ENCODE measurements around the gene CADPS. TPM values are rescaled to one million over a fixed set of nuclear protein-coding genes. Genes with fewer than 3 reads are reported as not detected.

Gene CADPS
- total and polyA plus RNA-seq, 2 donors = 2.3 to 4.4 TPM

DNA sequence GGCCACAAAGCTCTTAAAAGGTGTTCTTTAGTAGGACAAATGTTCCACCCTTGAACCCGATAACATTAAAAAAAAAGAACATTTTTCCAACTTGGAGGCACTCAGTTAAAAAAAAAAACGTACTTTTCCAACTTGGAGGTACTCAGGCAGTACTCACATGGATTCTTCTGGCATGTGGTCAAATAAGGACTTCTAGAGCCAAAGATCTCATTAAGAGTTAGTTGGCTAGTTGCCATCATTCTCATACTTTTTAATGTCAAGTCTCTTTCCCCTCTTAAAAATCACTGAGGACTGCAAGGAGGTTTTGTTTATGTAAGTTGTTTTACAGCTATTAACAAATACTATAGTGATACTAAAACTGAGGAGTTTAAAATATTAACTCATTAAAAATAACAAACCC lies 101.0 kb downstream of the CADPS start:
- Histone ChIP-seq H3K4me3 (ENCODE audit: low read length in 2 of 2) (no peak overlapping the region), H3K9me3 (ENCODE audit: control insufficient read depth in 2 of 2, insufficient read depth in 1 of 2, low read length in 1 of 2) (no peaks in the 10 kb centered on the region), H3K36me3 (ENCODE audit: control insufficient read depth in 2 of 2, insufficient read depth in 2 of 2, low read length in 1 of 2) (no peaks in the 10 kb centered on the region), H3K27me3 (ENCODE audit: control insufficient read depth in 2 of 2, insufficient read depth in 1 of 2, low read length in 1 of 2) (no peaks in the 10 kb centered on the region), H3K27ac (ENCODE audit: low read depth in 1 of 2, low read length in 1 of 2) (no peak overlapping the region), H3K4me1 (ENCODE audit: control insufficient read depth in 2 of 2, insufficient read depth in 2 of 2, low read length in 2 of 2) (no peaks in the 10 kb centered on the region)
- DNase-seq (ENCODE audit: low read depth in 6 of 9, low spot score in 9 of 9) = no peak
- 81% methylated on average over 2 of the region's 2 CpGs for WGBS

DNA sequence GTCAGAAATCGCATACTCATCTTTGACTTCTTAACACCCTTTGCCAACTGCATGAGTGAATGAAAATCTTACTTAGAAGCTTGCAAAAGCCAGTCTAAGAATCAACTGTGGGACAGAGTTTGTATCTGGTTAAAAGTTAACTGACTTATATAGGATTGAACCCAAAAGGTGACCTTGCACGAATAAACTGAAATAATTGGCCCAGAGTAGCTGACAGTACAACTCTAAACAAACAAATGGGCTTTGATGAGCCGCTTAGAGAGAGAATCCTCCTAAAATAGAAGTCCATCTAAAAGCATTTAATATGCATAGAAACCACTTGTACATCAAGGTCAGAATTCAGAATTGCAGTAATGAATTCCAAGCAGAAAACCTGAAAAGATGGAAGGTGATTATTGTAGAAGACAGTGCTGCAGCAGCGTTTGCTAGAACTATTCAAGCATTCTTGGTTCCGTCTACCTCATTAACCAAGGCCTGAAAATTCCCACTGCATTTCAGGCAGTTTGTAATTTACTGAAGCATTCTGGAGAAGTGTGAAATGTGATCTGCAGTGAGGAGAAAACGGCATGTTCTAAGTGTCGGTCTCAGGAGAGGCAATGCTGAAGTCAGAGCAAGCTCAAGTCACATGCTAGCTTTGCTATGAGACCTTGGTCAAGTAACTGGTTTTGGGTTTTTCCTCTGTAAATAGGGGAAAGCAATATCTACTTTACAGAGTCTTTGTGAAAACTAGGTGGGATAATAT lies 103.7 kb downstream of the CADPS start:
- WGBS = 88% methylated on average over 7 of the region's 7 CpGs
- no peak for DNase-seq (ENCODE audit: low read depth in 6 of 9, low spot score in 9 of 9)
- Histone ChIP-seq H3K27ac (ENCODE audit: low read depth in 1 of 2, low read length in 1 of 2) (no peak overlapping the region), H3K9me3 (ENCODE audit: control insufficient read depth in 2 of 2, insufficient read depth in 1 of 2, low read length in 1 of 2) (no peaks in the 10 kb centered on the region), H3K36me3 (ENCODE audit: control insufficient read depth in 2 of 2, insufficient read depth in 2 of 2, low read length in 1 of 2) (no peaks in the 10 kb centered on the region), H3K27me3 (ENCODE audit: control insufficient read depth in 2 of 2, insufficient read depth in 1 of 2, low read length in 1 of 2) (no peaks in the 10 kb centered on the region), H3K4me3 (ENCODE audit: low read length in 2 of 2) (no peak overlapping the region), H3K4me1 (ENCODE audit: control insufficient read depth in 2 of 2, insufficient read depth in 2 of 2, low read length in 2 of 2) (no peaks in the 10 kb centered on the region)

DNA sequence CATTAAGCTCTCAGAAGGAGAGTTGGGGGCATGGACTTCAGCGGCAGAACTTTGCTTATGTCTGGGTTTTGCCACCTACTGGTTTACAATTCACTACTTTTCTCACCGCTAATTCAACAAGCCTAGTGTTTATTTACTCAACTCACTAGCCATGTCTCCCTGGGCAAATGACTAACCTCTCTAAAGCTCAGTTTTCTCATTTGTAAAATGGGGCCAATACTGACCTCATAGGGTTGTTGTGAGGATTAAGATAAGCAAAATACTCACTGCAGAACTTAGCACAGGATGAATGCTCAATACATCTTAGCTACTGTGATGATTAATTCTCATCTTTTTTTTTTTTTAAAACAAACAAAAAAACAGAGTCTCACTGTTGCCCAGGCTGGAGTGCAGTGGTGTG lies 106.3 kb downstream of the CADPS start:
- no peaks in the 10 kb centered on the region for H3K36me3 ChIP-seq (ENCODE audit: control insufficient read depth in 2 of 2, insufficient read depth in 2 of 2, low read length in 1 of 2)
- 49% methylated on average over 2 of the region's 2 CpGs for WGBS

DNA sequence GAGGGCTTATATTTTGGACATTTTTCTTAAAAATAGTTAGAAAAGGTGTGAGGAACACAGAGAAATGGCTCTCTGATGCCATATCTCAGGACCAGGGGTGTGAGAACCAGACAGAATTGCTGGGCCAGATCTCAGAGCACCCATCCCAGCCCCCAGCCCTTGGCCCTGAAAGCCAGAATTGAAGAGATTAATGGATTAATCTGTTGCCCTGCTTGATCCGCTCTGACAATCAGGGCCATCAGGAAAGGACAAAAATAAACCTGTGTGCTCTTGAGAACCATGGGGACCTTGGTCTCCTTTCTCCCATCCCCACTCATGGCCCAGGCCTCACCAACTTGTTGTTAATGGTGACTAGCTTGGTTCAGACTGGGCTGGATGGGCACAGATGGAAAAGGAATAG lies 113.5 kb downstream of the CADPS start:
- Histone ChIP-seq H3K4me1 (ENCODE audit: control insufficient read depth in 2 of 2, insufficient read depth in 2 of 2, low read length in 2 of 2) (no peaks in the 10 kb centered on the region), H3K4me3 (ENCODE audit: low read length in 2 of 2) (no peak overlapping the region), H3K27me3 (ENCODE audit: control insufficient read depth in 2 of 2, insufficient read depth in 1 of 2, low read length in 1 of 2) (no peaks in the 10 kb centered on the region), H3K9me3 (ENCODE audit: control insufficient read depth in 2 of 2, insufficient read depth in 1 of 2, low read length in 1 of 2) (no peaks in the 10 kb centered on the region), H3K36me3 (ENCODE audit: control insufficient read depth in 2 of 2, insufficient read depth in 2 of 2, low read length in 1 of 2) (no peaks in the 10 kb centered on the region), H3K27ac (ENCODE audit: low read depth in 1 of 2, low read length in 1 of 2) (no peak overlapping the region)
- DNase-seq (ENCODE audit: low read depth in 6 of 9, low spot score in 9 of 9) = no peak
- 94% methylated on average over 1 of the region's 1 CpG for WGBS

More for the DNA sequence above, 106.3 kb downstream of the CADPS start:
- Histone ChIP-seq H3K27ac (ENCODE audit: low read depth in 1 of 2, low read length in 1 of 2) (no peak overlapping the region), H3K9me3 (ENCODE audit: control insufficient read depth in 2 of 2, insufficient read depth in 1 of 2, low read length in 1 of 2) (no peaks in the 10 kb centered on the region), H3K4me3 (ENCODE audit: low read length in 2 of 2) (no peak overlapping the region), H3K27me3 (ENCODE audit: control insufficient read depth in 2 of 2, insufficient read depth in 1 of 2, low read length in 1 of 2) (no peaks in the 10 kb centered on the region), H3K4me1 (ENCODE audit: control insufficient read depth in 2 of 2, insufficient read depth in 2 of 2, low read length in 2 of 2) (no peaks in the 10 kb centered on the region)
- no peak for DNase-seq (ENCODE audit: low read depth in 6 of 9, low spot score in 9 of 9)

DNA sequence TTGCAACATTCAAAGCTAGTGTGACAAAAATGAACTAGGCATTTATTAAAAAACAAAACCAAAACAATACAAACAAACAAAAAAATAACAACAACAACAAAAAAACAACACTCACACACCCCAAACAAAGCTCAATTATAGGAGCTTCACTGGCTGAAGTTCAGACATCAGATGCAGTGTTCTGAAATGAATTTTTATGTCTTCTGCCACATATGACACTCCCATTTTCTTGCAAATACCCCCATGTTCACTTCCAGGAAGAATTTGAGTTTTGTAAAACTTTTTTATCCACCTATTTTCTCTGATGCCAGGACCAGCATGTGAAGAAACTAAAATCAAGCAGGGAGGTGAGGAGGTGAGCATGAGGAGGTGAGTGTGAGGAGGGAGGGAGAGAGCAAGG lies 113.9 kb downstream of the CADPS start:
- Histone ChIP-seq H3K27me3 (ENCODE audit: control insufficient read depth in 2 of 2, insufficient read depth in 1 of 2, low read length in 1 of 2) (no peaks in the 10 kb centered on the region), H3K4me1 (ENCODE audit: control insufficient read depth in 2 of 2, insufficient read depth in 2 of 2, low read length in 2 of 2) (no peaks in the 10 kb centered on the region), H3K9me3 (ENCODE audit: control insufficient read depth in 2 of 2, insufficient read depth in 1 of 2, low read length in 1 of 2) (no peaks in the 10 kb centered on the region), H3K27ac (ENCODE audit: low read depth in 1 of 2, low read length in 1 of 2) (no peak overlapping the region), H3K36me3 (ENCODE audit: control insufficient read depth in 2 of 2, insufficient read depth in 2 of 2, low read length in 1 of 2) (no peaks in the 10 kb centered on the region), H3K4me3 (ENCODE audit: low read length in 2 of 2) (no peak overlapping the region)
- DNase-seq (ENCODE audit: low read depth in 6 of 9, low spot score in 9 of 9) = no peak

DNA sequence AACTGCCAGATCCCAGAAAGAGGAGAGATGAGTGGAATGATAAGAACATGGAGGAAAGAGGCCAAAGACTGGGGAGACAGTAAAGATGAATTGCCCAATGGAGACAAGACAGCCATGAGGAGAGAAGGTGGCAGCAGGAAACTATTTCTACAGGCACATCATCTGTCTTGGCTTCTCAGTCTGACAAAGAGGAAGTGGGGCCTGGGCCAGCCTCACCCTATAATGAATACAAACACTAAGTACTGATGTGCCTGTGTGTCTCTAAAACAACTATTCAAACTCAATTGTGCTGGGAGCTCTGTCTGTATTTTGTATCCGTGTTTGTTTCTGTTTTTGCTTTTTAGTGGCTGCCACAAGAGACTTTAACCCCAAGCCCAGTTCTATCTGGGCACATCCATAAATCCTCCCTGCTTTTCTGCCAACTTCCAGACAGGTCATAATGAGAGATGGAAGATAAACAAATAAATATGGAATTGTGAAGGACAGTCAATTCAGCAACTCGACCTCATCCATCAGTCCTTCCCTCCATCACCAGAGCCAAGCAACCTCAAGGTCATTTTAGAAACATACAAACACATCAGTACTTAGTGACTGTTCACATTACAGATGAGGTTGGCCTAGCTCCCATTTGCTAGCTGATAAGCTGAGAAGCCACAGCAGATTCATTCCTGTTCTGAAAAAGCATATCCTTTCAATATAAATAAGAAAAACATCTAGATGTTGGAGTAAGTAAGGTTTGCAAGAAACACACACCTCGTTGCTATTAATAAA lies 116.7 kb downstream of the CADPS start:
- Histone ChIP-seq H3K4me1 (ENCODE audit: control insufficient read depth in 2 of 2, insufficient read depth in 2 of 2, low read length in 2 of 2) (no peaks in the 10 kb centered on the region), H3K27me3 (ENCODE audit: control insufficient read depth in 2 of 2, insufficient read depth in 1 of 2, low read length in 1 of 2) (no peaks in the 10 kb centered on the region), H3K27ac (ENCODE audit: low read depth in 1 of 2, low read length in 1 of 2) (no peak overlapping the region), H3K9me3 (ENCODE audit: control insufficient read depth in 2 of 2, insufficient read depth in 1 of 2, low read length in 1 of 2) (no peaks in the 10 kb centered on the region), H3K4me3 (ENCODE audit: low read length in 2 of 2) (no peak overlapping the region), H3K36me3 (ENCODE audit: control insufficient read depth in 2 of 2, insufficient read depth in 2 of 2, low read length in 1 of 2) (no peaks in the 10 kb centered on the region)
- 79% methylated on average over 3 of the region's 3 CpGs for WGBS
- DNase-seq (ENCODE audit: low read depth in 6 of 9, low spot score in 9 of 9) = no peak

DNA sequence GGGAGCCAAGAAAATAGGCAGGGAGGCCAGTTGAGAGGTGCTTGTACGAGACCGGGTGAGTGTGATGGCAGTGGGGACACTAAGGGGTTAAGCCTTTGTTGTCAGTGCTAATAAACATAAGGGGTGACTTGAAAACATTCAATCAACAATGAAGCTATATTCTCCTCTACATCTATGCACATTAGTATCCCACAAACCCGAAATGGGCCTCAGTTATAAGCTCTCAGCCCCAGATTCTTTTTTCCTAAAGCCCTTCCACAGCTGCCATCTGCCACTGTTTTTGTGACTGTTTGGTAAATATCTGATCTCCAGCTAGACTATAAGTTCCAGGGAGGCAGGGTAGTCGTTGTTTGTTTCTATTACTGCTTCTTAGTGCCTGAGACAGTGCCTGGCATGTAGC lies 118.2 kb downstream of the CADPS start:
- WGBS = 76% methylated on average over 4 of the region's 4 CpGs
- no peaks in the 10 kb centered on the region for H3K9me3 ChIP-seq (ENCODE audit: control insufficient read depth in 2 of 2, insufficient read depth in 1 of 2, low read length in 1 of 2)
- no peak overlapping the region for H3K4me3 ChIP-seq (ENCODE audit: low read length in 2 of 2)
- H3K36me3 ChIP-seq (ENCODE audit: control insufficient read depth in 2 of 2, insufficient read depth in 2 of 2, low read length in 1 of 2) = no peaks in the 10 kb centered on the region
- H3K4me1 ChIP-seq (ENCODE audit: control insufficient read depth in 2 of 2, insufficient read depth in 2 of 2, low read length in 2 of 2) = no peaks in the 10 kb centered on the region
- no peaks in the 10 kb centered on the region for H3K27me3 ChIP-seq (ENCODE audit: control insufficient read depth in 2 of 2, insufficient read depth in 1 of 2, low read length in 1 of 2)
- DNase-seq (ENCODE audit: low read depth in 6 of 9, low spot score in 9 of 9) = no peak
- no peak overlapping the region for H3K27ac ChIP-seq (ENCODE audit: low read depth in 1 of 2, low read length in 1 of 2)

DNA sequence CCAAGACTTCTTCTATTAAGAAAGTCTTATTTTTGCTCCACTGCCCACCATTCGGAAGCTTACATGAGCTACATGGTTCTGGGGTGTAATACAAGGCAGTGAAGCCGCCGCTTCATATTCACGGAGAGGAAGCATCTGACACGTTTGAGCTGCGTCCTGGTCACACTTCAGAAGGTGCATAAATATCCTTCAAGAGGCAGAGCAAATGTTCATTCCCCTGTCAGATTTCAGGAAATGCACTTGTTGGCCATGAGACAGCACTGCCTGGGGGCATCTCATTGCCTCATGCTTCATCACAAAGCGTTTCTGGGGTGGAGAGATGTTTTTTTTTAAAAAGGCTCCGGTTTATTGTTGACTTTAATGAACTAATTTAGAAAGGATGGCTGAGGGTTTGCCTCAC lies 119.9 kb downstream of the CADPS start:
- H3K27ac ChIP-seq (ENCODE audit: low read depth in 1 of 2, low read length in 1 of 2) = no peak overlapping the region
- no peaks in the 10 kb centered on the region for H3K27me3 ChIP-seq (ENCODE audit: control insufficient read depth in 2 of 2, insufficient read depth in 1 of 2, low read length in 1 of 2)
- H3K4me3 ChIP-seq (ENCODE audit: low read length in 2 of 2) = no peak overlapping the region
- WGBS = 73% methylated on average over 8 of the region's 8 CpGs
- H3K36me3 ChIP-seq (ENCODE audit: control insufficient read depth in 2 of 2, insufficient read depth in 2 of 2, low read length in 1 of 2) = no peaks in the 10 kb centered on the region
- peak in 1 of 9 donors; percentile 8 for DNase-seq (ENCODE audit: low read depth in 6 of 9, low spot score in 9 of 9)
- no peaks in the 10 kb centered on the region for H3K4me1 ChIP-seq (ENCODE audit: control insufficient read depth in 2 of 2, insufficient read depth in 2 of 2, low read length in 2 of 2)
- no peaks in the 10 kb centered on the region for H3K9me3 ChIP-seq (ENCODE audit: control insufficient read depth in 2 of 2, insufficient read depth in 1 of 2, low read length in 1 of 2)

DNA sequence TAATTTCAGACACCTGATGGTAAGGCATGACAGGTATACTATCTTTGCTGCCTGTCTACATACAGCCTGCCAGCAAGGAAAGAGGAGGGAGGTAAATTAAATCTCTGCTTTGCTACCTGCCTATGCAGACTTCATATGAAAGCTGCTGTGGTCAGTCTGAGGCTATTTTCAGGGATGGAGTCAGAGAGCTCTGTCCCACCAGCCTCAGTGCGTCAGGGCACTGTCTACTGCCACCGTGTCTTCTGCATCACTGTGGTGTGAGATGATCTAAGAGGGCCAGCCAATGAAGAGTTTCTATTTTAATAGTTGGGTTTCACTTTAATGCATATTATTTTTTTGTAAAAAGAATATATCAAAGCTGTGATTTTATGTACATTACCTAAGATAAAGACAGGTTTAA lies 125.6 kb downstream of the CADPS start:
- H3K36me3 ChIP-seq (ENCODE audit: control insufficient read depth in 2 of 2, insufficient read depth in 2 of 2, low read length in 1 of 2) = no peaks in the 10 kb centered on the region
- no peak overlapping the region for H3K4me3 ChIP-seq (ENCODE audit: low read length in 2 of 2)
- DNase-seq (ENCODE audit: low read depth in 6 of 9, low spot score in 9 of 9) = no peak
- H3K27me3 ChIP-seq (ENCODE audit: control insufficient read depth in 2 of 2, insufficient read depth in 1 of 2, low read length in 1 of 2) = no peaks in the 10 kb centered on the region
- H3K9me3 ChIP-seq (ENCODE audit: control insufficient read depth in 2 of 2, insufficient read depth in 1 of 2, low read length in 1 of 2) = no peaks in the 10 kb centered on the region
- no peaks in the 10 kb centered on the region for H3K4me1 ChIP-seq (ENCODE audit: control insufficient read depth in 2 of 2, insufficient read depth in 2 of 2, low read length in 2 of 2)
- WGBS = 95% methylated on average over 2 of the region's 2 CpGs
- H3K27ac ChIP-seq (ENCODE audit: low read depth in 1 of 2, low read length in 1 of 2) = no peak overlapping the region
